ENCODE measurements around the gene KCNJ3. TPM values are rescaled to one million over a fixed set of nuclear protein-coding genes. Genes with fewer than 3 reads are reported as not detected.

Gene KCNJ3, protein sequence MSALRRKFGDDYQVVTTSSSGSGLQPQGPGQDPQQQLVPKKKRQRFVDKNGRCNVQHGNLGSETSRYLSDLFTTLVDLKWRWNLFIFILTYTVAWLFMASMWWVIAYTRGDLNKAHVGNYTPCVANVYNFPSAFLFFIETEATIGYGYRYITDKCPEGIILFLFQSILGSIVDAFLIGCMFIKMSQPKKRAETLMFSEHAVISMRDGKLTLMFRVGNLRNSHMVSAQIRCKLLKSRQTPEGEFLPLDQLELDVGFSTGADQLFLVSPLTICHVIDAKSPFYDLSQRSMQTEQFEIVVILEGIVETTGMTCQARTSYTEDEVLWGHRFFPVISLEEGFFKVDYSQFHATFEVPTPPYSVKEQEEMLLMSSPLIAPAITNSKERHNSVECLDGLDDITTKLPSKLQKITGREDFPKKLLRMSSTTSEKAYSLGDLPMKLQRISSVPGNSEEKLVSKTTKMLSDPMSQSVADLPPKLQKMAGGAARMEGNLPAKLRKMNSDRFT
- total RNA-seq: not detected

DNA sequence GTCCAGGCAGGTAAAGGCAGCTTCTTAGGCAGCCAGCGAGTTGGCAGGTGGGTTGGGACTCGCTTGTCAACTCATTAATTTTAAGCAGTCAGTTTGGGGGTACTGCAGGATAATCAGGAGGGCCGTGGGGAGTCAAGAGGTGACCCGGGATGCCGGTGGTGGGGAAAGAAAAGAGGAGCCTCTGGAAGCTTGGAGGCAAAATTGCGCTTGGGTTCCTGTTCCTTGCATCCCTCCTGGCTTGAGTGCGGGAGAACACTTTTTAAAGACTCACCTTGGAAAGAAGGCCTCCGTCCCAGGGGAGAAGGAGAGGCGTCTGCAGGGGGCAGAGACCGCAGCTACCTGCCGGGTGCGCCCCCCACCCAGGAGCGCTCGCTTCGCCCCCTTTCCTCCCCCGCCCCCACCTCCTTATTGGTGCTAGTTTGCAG is at the start of gene KCNJ3:
TSS of gene KCNJ3 (plus strand) at position 400 of the 425 bp plus-strand sequence. CDS start 81 bp downstream, outside the sequence.
- ChIA-PET CTCF (no interaction called here), POLR2A (no interaction called here)
- H3K4me1 Mint-ChIP-seq (ENCODE audit: low read depth): no peaks in the 10 kb centered on the region
- H3K27ac Mint-ChIP-seq: no peak within 1 kb of the TSS
- no peak for ATAC-seq
- DNase-seq: no peak
- H3K27me3 Mint-ChIP-seq (ENCODE audit: low read depth): peaks cover 27% of the 10 kb centered on the region
- H3K9me3 Mint-ChIP-seq (ENCODE audit: insufficient read depth): no peaks in the 10 kb centered on the region
- no peaks in the 10 kb centered on the region for H3K36me3 Mint-ChIP-seq (ENCODE audit: low read depth)
- H3K4me3 Mint-ChIP-seq: no peak within 1 kb of the TSS

DNA sequence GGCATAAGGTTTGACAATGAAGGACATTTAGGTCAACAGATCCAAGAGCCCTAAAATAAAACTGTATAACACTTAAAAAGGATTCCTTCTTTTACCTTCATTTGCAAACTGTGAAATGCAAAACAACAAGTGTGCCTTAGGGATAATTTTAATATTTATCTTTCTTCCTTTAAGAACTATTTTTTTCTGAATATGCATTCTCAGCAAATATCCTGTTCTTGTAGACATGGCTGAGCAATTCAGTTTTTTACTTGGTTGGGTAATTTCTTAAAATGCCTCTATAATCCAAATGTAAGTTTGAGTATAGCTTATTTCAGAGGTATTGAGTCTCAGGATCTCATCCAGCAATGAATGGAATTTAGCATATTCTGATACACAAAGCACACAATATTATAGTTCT is 43.0 kb upstream of the KCNJ3 start:
- Mint-ChIP-seq H3K27me3 (ENCODE audit: low read depth) (no peaks in the 10 kb centered on the region), H3K9me3 (ENCODE audit: insufficient read depth) (no peaks in the 10 kb centered on the region), H3K4me3 (no peak overlapping the region), H3K27ac (no peak overlapping the region), H3K4me1 (ENCODE audit: low read depth) (no peaks in the 10 kb centered on the region), H3K36me3 (ENCODE audit: low read depth) (no peaks in the 10 kb centered on the region)
- POLR2A ChIA-PET: no interaction called here
- CTCF ChIA-PET: no interaction called here
- no peak for DNase-seq
- no peak for ATAC-seq

DNA sequence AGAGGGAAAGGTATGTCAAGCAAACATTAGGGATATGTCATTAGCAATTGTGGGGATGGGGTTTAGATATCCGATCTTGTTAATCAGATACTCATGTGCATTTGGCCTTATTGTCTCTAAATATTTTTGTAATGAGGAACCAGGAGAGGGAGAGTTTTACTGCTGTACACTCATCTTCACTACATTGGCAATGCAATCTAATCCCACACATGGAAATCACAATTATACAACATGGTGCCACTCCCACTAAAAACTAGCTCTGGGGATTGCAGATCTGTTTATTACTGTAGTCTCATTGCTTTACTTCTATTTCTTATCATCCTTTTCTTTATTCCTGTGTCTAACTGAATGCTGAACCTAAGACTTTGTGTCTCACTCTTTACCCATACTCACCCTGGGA is 39.6 kb upstream of the KCNJ3 start:
- H3K4me3 Mint-ChIP-seq: no peak overlapping the region
- CTCF ChIA-PET: no interaction called here
- no peaks in the 10 kb centered on the region for H3K27me3 Mint-ChIP-seq (ENCODE audit: low read depth)

DNA sequence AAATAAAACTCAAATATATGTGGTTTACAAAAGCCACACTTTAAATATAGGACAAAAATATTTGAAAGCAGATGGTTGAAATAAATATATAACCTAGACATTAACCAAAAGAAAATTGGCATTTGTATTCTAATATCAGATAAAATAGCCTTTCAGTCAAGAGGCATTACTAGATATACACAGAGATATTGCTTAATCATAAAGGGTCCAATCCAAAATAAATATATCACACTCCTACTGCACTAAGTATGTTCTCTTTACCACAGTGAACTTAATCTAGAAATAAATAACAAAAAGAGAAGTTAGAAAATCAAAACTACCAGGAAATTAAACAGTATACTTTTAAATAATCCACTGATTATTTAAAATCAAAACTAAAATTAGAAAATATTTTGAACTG is 34.2 kb upstream of the KCNJ3 start:
- H3K9me3 Mint-ChIP-seq (ENCODE audit: insufficient read depth): no peaks in the 10 kb centered on the region
- H3K27me3 Mint-ChIP-seq (ENCODE audit: low read depth): no peaks in the 10 kb centered on the region
- no peaks in the 10 kb centered on the region for H3K4me1 Mint-ChIP-seq (ENCODE audit: low read depth)
- H3K27ac Mint-ChIP-seq: no peak overlapping the region
- no peak overlapping the region for H3K4me3 Mint-ChIP-seq
- ChIA-PET CTCF (no interaction called here), POLR2A (no interaction called here)
- ATAC-seq: no peak
- H3K36me3 Mint-ChIP-seq (ENCODE audit: low read depth): no peaks in the 10 kb centered on the region
- DNase-seq: no peak

More for the DNA sequence above, 39.6 kb upstream of the KCNJ3 start:
- Mint-ChIP-seq H3K36me3 (ENCODE audit: low read depth) (no peaks in the 10 kb centered on the region), H3K4me1 (ENCODE audit: low read depth) (no peaks in the 10 kb centered on the region), H3K9me3 (ENCODE audit: insufficient read depth) (no peaks in the 10 kb centered on the region), H3K27ac (no peak overlapping the region)
- POLR2A ChIA-PET: no interaction called here
- DNase-seq: no peak
- no peak for ATAC-seq

DNA sequence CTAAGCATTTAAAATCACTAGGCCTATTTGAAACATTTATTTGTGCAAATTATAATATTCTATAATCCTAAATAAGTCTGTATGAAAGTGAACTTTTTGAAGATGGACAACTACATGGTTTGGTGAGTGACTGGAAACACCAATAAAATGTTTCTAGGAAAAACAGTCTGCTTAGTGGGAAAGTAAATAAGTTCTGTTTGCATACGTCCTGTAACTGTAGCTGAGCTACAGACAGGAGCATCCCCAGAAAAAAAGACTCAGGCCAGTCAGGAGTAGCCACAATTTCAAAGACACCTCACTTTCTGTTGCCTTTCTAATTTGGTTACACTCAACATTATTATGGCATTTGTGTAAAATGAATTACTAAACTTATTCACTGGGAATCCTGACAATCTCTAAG is 28.4 kb upstream of the KCNJ3 start:
- no peak overlapping the region for H3K4me3 Mint-ChIP-seq
- POLR2A ChIA-PET: no interaction called here
- no peak overlapping the region for H3K27ac Mint-ChIP-seq
- no peaks in the 10 kb centered on the region for H3K27me3 Mint-ChIP-seq (ENCODE audit: low read depth)
- H3K4me1 Mint-ChIP-seq (ENCODE audit: low read depth): no peaks in the 10 kb centered on the region
- CTCF ChIA-PET: no interaction called here
- H3K36me3 Mint-ChIP-seq (ENCODE audit: low read depth): no peaks in the 10 kb centered on the region
- no peaks in the 10 kb centered on the region for H3K9me3 Mint-ChIP-seq (ENCODE audit: insufficient read depth)
- ATAC-seq (no peak), DNase-seq (no peak)

DNA sequence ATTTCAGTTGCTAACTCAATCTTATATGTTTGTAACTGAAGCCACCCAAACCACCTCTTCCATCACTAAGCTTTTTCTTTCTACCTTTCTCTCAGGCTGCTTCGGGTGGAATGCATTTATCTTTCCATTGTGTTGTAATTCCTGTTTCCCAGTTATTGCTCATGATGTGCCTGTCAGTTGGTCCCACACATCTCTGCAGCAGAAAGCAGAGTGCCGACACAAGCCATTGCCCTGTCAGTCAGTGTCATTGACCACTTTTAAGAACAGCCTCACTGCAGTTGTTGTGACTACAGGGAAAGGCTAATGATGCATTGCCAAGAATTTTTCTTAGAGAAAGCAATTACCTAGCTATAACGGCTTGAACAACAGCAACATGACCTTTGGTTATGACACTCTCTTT is 24.8 kb upstream of the KCNJ3 start:
- Mint-ChIP-seq H3K4me3 (no peak overlapping the region), H3K36me3 (ENCODE audit: low read depth) (no peaks in the 10 kb centered on the region), H3K9me3 (ENCODE audit: insufficient read depth) (no peaks in the 10 kb centered on the region), H3K27me3 (ENCODE audit: low read depth) (no peaks in the 10 kb centered on the region), H3K27ac (no peak overlapping the region), H3K4me1 (ENCODE audit: low read depth) (no peaks in the 10 kb centered on the region)
- ATAC-seq: no peak
- ChIA-PET CTCF (no interaction called here), POLR2A (no interaction called here)
- DNase-seq: no peak

DNA sequence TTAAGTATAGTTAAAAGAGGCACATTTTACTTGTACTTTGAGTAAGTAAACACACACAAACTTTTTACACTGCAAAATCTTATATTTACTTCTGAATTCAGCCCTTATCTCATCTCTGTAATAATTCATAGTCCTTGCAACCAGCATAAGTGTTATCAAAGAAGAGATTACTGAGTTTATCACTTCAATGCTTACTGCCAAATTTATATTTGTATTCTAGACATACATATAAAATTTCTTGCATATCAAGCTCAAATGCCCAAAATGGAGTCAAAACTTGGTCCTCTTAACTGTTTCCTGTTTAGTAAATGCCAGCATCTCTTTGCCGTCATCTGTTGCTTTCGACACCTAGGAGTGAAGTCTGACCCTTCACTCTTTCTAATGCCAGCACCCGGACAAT is 21.1 kb upstream of the KCNJ3 start:
- H3K27me3 Mint-ChIP-seq (ENCODE audit: low read depth): no peaks in the 10 kb centered on the region
- ATAC-seq (no peak), DNase-seq (no peak)
- H3K27ac Mint-ChIP-seq: no peak overlapping the region
- no peaks in the 10 kb centered on the region for H3K9me3 Mint-ChIP-seq (ENCODE audit: insufficient read depth)
- CTCF ChIA-PET: no interaction called here
- H3K36me3 Mint-ChIP-seq (ENCODE audit: low read depth): no peaks in the 10 kb centered on the region
- no peak overlapping the region for H3K4me3 Mint-ChIP-seq
- POLR2A ChIA-PET: no interaction called here
- H3K4me1 Mint-ChIP-seq (ENCODE audit: low read depth): no peaks in the 10 kb centered on the region

DNA sequence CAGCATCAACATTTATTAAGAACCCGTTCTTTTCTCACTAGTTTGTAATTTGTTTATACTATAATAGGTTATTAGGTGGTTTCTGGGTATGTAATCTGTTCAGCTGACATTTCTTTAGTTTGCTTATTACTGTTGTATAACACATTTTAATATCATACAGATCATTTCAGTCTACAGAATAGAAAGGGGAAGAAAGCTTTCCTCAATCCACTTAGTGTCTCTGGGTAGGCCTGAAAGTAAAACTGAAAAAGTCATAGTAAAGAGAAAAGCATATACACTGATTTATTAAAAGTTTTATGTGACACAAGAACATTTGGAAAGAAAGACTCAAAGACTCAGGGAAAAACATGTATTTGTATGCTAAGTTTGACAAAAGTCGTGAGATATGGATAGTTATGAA is 16.8 kb upstream of the KCNJ3 start:
- Mint-ChIP-seq H3K36me3 (ENCODE audit: low read depth) (no peaks in the 10 kb centered on the region), H3K9me3 (ENCODE audit: insufficient read depth) (no peaks in the 10 kb centered on the region), H3K4me1 (ENCODE audit: low read depth) (no peaks in the 10 kb centered on the region), H3K27me3 (ENCODE audit: low read depth) (no peaks in the 10 kb centered on the region), H3K4me3 (no peak overlapping the region), H3K27ac (no peak overlapping the region)
- ATAC-seq (no peak), DNase-seq (no peak)
- ChIA-PET POLR2A (no interaction called here), CTCF (no interaction called here)

DNA sequence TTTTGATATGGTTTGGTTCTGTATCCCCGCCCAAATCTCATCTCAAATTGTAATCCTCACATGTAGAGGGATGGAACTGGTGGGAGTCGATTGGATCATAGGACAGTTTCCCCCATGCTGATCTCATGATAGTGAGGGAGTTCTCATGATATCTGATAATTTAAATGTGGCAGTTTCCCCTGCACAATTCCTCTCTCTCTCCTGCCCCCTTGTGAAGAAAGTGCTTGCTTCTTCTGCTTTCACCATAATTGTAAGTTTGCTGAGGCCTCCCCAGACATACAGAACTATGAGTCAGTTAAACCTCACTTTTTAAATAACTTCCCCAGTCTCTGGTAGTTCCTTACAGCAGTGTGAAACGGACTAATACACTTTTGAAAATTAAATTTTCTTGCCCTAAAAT is 12.3 kb upstream of the KCNJ3 start:
- H3K4me1 Mint-ChIP-seq (ENCODE audit: low read depth): no peaks in the 10 kb centered on the region
- no peaks in the 10 kb centered on the region for H3K9me3 Mint-ChIP-seq (ENCODE audit: insufficient read depth)
- H3K27ac Mint-ChIP-seq: no peak overlapping the region
- POLR2A ChIA-PET: no interaction called here
- H3K4me3 Mint-ChIP-seq: no peak overlapping the region
- CTCF ChIA-PET: no interaction called here
- H3K27me3 Mint-ChIP-seq (ENCODE audit: low read depth): no peaks in the 10 kb centered on the region
- ATAC-seq (no peak), DNase-seq (no peak)
- H3K36me3 Mint-ChIP-seq (ENCODE audit: low read depth): no peaks in the 10 kb centered on the region

DNA sequence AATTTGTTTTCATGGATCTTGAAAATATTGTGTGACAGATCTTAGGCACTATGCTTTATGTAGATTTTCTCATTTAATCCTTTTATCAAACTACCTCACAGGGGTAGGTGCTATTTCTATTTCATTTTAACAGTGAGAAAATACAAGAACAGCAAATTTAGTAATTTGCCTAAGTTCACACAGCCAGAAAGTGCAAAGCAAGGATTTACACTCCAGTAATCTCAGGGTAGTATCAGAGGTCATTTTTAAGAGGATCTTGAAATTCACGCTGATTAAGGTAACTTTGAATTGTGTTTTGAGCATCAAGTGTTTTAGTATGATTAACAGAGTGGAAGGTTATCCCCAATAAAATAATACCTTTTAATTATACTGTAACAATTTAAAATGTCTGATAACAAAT is 10.1 kb upstream of the KCNJ3 start:
- ATAC-seq (no peak), DNase-seq (no peak)
- POLR2A ChIA-PET: no interaction called here
- no peaks in the 10 kb centered on the region for H3K4me1 Mint-ChIP-seq (ENCODE audit: low read depth)
- CTCF ChIA-PET: no interaction called here
- no peaks in the 10 kb centered on the region for H3K27me3 Mint-ChIP-seq (ENCODE audit: low read depth)
- no peaks in the 10 kb centered on the region for H3K36me3 Mint-ChIP-seq (ENCODE audit: low read depth)
- H3K27ac Mint-ChIP-seq: no peak overlapping the region
- no peaks in the 10 kb centered on the region for H3K9me3 Mint-ChIP-seq (ENCODE audit: insufficient read depth)
- H3K4me3 Mint-ChIP-seq: no peak overlapping the region

DNA sequence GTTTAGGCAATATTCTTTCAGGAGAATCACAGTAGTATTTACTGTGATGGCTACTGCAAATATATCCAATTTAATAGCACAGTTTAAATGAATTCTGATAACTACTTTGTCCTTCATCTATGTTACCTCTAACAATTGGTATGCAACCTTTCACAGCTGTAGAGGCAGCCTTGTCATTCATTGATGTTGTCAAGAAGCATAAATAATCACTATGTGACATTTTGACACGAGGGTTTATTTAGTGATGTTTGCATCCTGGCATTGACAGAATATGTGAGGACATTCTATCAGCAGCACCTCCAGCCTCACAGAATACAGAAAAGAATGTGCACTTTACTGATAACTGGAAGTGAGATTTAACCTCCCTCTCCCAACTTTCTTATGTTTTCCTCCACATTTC is 9.3 kb upstream of the KCNJ3 start:
- no peaks in the 10 kb centered on the region for H3K9me3 Mint-ChIP-seq (ENCODE audit: insufficient read depth)
- ChIA-PET CTCF (no interaction called here), POLR2A (no interaction called here)
- H3K4me3 Mint-ChIP-seq: no peak overlapping the region
- ATAC-seq (no peak), DNase-seq (no peak)
- no peaks in the 10 kb centered on the region for H3K4me1 Mint-ChIP-seq (ENCODE audit: low read depth)
- no peaks in the 10 kb centered on the region for H3K27me3 Mint-ChIP-seq (ENCODE audit: low read depth)
- H3K27ac Mint-ChIP-seq: no peak overlapping the region
- no peaks in the 10 kb centered on the region for H3K36me3 Mint-ChIP-seq (ENCODE audit: low read depth)

DNA sequence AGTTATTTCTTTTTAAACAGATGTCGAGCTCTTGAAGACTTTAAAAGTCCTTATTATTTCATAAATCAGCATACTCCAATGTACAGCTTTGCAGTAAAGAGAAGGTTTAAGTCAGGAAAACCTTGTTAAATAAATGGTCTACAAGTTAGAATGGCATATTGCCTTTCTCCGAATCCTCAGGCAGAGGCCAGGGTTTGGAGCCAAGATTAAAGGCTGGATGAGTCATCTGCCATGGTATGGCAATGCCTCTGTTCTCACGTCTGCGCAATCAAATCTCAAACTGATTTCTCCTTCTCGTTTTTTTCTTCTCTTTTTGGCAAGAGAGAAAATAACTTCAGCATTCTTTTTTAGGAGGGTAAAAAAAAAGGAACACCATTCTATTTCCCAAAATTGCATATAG is 5.6 kb upstream of the KCNJ3 start:
- Mint-ChIP-seq H3K36me3 (ENCODE audit: low read depth) (no peaks in the 10 kb centered on the region), H3K4me1 (ENCODE audit: low read depth) (no peaks in the 10 kb centered on the region), H3K27ac (no peak overlapping the region), H3K4me3 (no peak overlapping the region), H3K27me3 (ENCODE audit: low read depth) (peaks cover 15% of the 10 kb centered on the region), H3K9me3 (ENCODE audit: insufficient read depth) (no peaks in the 10 kb centered on the region)
- DNase-seq (no peak), ATAC-seq (no peak)
- ChIA-PET POLR2A (no interaction called here), CTCF (no interaction called here)

DNA sequence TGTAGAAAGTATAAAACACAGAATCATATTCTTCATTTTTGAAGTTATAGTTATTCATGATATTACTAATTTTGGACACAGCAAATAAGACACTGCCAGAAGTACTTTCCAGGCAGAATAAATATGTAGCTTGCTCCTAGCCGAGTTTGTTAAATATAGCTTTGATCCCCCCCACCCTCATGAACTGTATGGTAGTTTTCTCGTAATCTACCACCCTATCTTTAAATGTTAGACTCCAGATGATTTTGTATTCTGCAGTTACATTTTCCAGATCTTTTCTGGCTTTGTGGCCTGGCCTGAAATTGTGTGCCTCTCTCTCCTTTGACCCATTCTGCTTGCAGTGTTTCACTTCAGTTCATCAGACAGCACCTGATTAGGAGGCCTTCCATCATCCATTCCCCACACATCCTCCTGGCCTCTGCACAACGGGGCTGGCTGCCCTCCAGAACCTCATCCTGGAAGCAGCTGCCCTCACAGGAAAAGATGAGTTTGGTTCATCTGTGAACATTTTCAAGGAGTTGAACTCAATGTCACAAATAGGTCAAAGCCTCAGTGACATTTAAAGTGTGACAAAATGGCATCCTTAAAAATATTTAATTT is 4.7 kb upstream of the KCNJ3 start:
- no peak overlapping the region for H3K4me3 Mint-ChIP-seq
- ChIA-PET POLR2A (no interaction called here), CTCF (no interaction called here)
- H3K4me1 Mint-ChIP-seq (ENCODE audit: low read depth): no peaks in the 10 kb centered on the region
- DNase-seq (no peak), ATAC-seq (no peak)
- no peaks in the 10 kb centered on the region for H3K36me3 Mint-ChIP-seq (ENCODE audit: low read depth)
- H3K9me3 Mint-ChIP-seq (ENCODE audit: insufficient read depth): no peaks in the 10 kb centered on the region
- H3K27me3 Mint-ChIP-seq (ENCODE audit: low read depth): peaks cover 20% of the 10 kb centered on the region
- no peak overlapping the region for H3K27ac Mint-ChIP-seq
